Vagina (tissue), 2 donors: ENCODE measurements around the gene KCNQ2. TPM values are rescaled to one million over a fixed set of nuclear protein-coding genes. Genes with fewer than 3 reads are reported as not detected.

Source experiments
- DNase-seq, 2 donors: peaks; one replicate each; pipeline ENCODE4 v3.0.0-alpha.2; 2017; ENCODE audit errors: extremely low spot score in 2 of 2
- H3K27ac ChIP-seq: fragments of 200-600 bp; sonication (generic); one replicate; pipeline ENCODE4 v1.5.1; 2019
- H3K27me3 ChIP-seq: fragments of 200-600 bp; sonication (generic); one replicate; pipeline ENCODE4 v1.5.1; 2019
- H3K36me3 ChIP-seq, 2 donors: fragments of 200-600 bp; sonication (generic); one replicate each; pipeline ENCODE4 v1.5.1; 2017 to 2019
- H3K4me1 ChIP-seq: fragments of 200-600 bp; sonication (generic); one replicate; pipeline ENCODE4 v1.5.1; 2019
- H3K4me3 ChIP-seq, 2 donors: fragments of 200-600 bp; sonication (generic); 1 replicate in 1 of 2; 2 replicates in 1 of 2; pipeline ENCODE4 v1.5.1; 2016 to 2019
- H3K9me3 ChIP-seq: fragments of 200-600 bp; sonication (generic); one replicate; pipeline ENCODE4 v1.5.1; 2019
- CTCF ChIP-seq, 3 experiments: fragments of 450-650 bp in 2 of 3; fragments of 200-600 bp in 1 of 3; sonication (generic) in 1 of 3; IDR thresholded peaks; one replicate each; pipeline ENCODE4 v1.5.1; 2017 to 2019; ENCODE audit warnings: antibody characterized with exemption in 3 of 3, mild to moderate bottlenecking in 2 of 3, moderate library complexity in 2 of 3
- POLR2A ChIP-seq, 2 donors: fragments of 450-650 bp; IDR thresholded peaks; one replicate each; pipeline ENCODE4 v1.6.1; 2017; ENCODE audit warnings: antibody characterized with exemption in 2 of 2, mild to moderate bottlenecking in 2 of 2, moderate library complexity in 2 of 2
- POLR2AphosphoS5 ChIP-seq, 2 donors: sonication (generic); formaldehyde crosslinking; IDR thresholded peaks; one replicate each; pipeline ENCODE4 v1.9.0; 2017; ENCODE audit warnings: antibody characterized with exemption in 2 of 2, mild to moderate bottlenecking in 2 of 2, low read depth in 1 of 2; ENCODE audit not compliant: insufficient read depth in 1 of 2
- intact Hi-C: fragments of 100-400 bp; cut with DNase I; formaldehyde crosslinking; loops from one replicate; pipeline ENCODE4 v1.15.1; 2023
- total RNA-seq: library from RNA; depleted of rRNA; stranded (reverse); fragments of >200 nt; gene quantifications from one replicate; pipeline ENCODE4 v1.2.3, GENCODE V29; 2016

The KCNQ2 gene
- total RNA-seq, 1 donor from 2014 or later = 1.2 TPM

- no peak for DNase-seq
- Histone ChIP-seq H3K27ac (no peak overlapping the region), H3K4me3 (no peak overlapping the region), H3K4me1 (no peaks in the 10 kb centered on the region), H3K27me3 (no peaks in the 10 kb centered on the region), H3K9me3 (no peaks in the 10 kb centered on the region), H3K36me3 (no peaks in the 10 kb centered on the region)
- TF ChIP-seq POLR2A (IDR thresholded peaks at IDR 0.05) = no peak
- intact Hi-C loops = loop anchor here (5.0 kb wide), 1 partner anchor 66 kb away; no protein-coding TSS in a partner anchor
Measured at GRCh38 chr20:63377951-63378381, 94.5 kb downstream of the KCNQ2 start.

- no peak for TF ChIP-seq CTCF (IDR thresholded peaks at IDR 0.05)
- TF ChIP-seq POLR2AphosphoS5 (IDR thresholded peaks at IDR 0.05; ENCODE audit: insufficient read depth in 1 of 2, low read depth in 1 of 2) = no peak
- TF ChIP-seq POLR2A (IDR thresholded peaks at IDR 0.05) = no peak
- no peaks in the 10 kb centered on the region for H3K27me3 ChIP-seq
- intact Hi-C loops = loop anchor here (5.0 kb wide), 1 partner anchor 65 kb away; no protein-coding TSS in a partner anchor
- H3K27ac ChIP-seq = no peak overlapping the region
- H3K4me1 ChIP-seq = no peaks in the 10 kb centered on the region
- no peak overlapping the region for H3K4me3 ChIP-seq
- H3K36me3 ChIP-seq = no peaks in the 10 kb centered on the region
- H3K9me3 ChIP-seq = no peaks in the 10 kb centered on the region
- DNase-seq = no peak
Measured at GRCh38 chr20:63377256-63377941, 95.1 kb downstream of the KCNQ2 start.

- H3K9me3 ChIP-seq = no peaks in the 10 kb centered on the region
- intact Hi-C loops = loop anchor here (5.0 kb wide), 1 partner anchor 64 kb away; no protein-coding TSS in a partner anchor
- H3K4me1 ChIP-seq = no peaks in the 10 kb centered on the region
- no peak overlapping the region for H3K4me3 ChIP-seq
- TF ChIP-seq POLR2A (IDR thresholded peaks at IDR 0.05) (no peak), POLR2AphosphoS5 (IDR thresholded peaks at IDR 0.05; ENCODE audit: insufficient read depth in 1 of 2, low read depth in 1 of 2) (no peak), CTCF (IDR thresholded peaks at IDR 0.05) (no peak)
- no peaks in the 10 kb centered on the region for H3K27me3 ChIP-seq
- no peak overlapping the region for H3K27ac ChIP-seq
- no peaks in the 10 kb centered on the region for H3K36me3 ChIP-seq
- DNase-seq = no peak
Measured at GRCh38 chr20:63376283-63377250, 95.9 kb downstream of the KCNQ2 start.

- DNase-seq = no peak
- Histone ChIP-seq H3K4me1 (no peaks in the 10 kb centered on the region), H3K27ac (no peak overlapping the region), H3K9me3 (no peaks in the 10 kb centered on the region), H3K36me3 (no peaks in the 10 kb centered on the region), H3K27me3 (no peaks in the 10 kb centered on the region), H3K4me3 (no peak overlapping the region)
- TF ChIP-seq POLR2AphosphoS5 (IDR thresholded peaks at IDR 0.05; ENCODE audit: insufficient read depth in 1 of 2, low read depth in 1 of 2) (no peak), POLR2A (IDR thresholded peaks at IDR 0.05) (no peak), CTCF (IDR thresholded peaks at IDR 0.05) (no peak)
- intact Hi-C loops = loop anchor here (5.0 kb wide), 1 partner anchor 63 kb away; no protein-coding TSS in a partner anchor
Measured at GRCh38 chr20:63375438-63375837, 97.0 kb downstream of the KCNQ2 start.

GRCh38 chr20:63374504-63374903 lies 98.0 kb downstream of the KCNQ2 start:
- intact Hi-C loops = no loop called here
- no peak overlapping the region for H3K4me3 ChIP-seq
- no peak for DNase-seq
- H3K27ac ChIP-seq = no peak overlapping the region
- H3K36me3 ChIP-seq = no peaks in the 10 kb centered on the region
- no peaks in the 10 kb centered on the region for H3K27me3 ChIP-seq
- no peaks in the 10 kb centered on the region for H3K9me3 ChIP-seq
- no peaks in the 10 kb centered on the region for H3K4me1 ChIP-seq
- TF ChIP-seq CTCF (IDR thresholded peaks at IDR 0.05) = no peak
- no peak for TF ChIP-seq POLR2AphosphoS5 (IDR thresholded peaks at IDR 0.05; ENCODE audit: insufficient read depth in 1 of 2, low read depth in 1 of 2)
- no peak for TF ChIP-seq POLR2A (IDR thresholded peaks at IDR 0.05)
